ENCODE data around the gene VPS35.

VPS35 gene

DNA sequence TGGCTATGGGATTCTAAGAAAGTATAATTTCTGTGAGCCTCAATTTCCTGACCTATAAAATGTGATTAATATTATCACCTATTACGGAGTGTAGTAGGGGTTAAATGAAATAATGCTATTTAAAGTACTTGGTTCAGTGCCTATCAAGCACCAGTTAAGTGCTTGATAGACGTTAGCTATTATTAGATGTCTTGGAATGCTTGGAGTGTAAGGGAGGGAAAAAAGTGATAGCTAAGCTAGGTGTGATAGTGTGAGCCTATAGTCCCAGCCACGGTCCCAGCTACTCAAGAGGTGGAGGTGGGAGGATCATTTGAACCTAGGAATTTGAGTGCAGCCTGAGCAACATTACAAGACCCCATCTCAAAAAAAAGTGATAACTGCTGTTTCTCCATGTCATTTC lies 8.0 kb upstream of the VPS35 start:
- TF ChIP-seq, protein P1, sequence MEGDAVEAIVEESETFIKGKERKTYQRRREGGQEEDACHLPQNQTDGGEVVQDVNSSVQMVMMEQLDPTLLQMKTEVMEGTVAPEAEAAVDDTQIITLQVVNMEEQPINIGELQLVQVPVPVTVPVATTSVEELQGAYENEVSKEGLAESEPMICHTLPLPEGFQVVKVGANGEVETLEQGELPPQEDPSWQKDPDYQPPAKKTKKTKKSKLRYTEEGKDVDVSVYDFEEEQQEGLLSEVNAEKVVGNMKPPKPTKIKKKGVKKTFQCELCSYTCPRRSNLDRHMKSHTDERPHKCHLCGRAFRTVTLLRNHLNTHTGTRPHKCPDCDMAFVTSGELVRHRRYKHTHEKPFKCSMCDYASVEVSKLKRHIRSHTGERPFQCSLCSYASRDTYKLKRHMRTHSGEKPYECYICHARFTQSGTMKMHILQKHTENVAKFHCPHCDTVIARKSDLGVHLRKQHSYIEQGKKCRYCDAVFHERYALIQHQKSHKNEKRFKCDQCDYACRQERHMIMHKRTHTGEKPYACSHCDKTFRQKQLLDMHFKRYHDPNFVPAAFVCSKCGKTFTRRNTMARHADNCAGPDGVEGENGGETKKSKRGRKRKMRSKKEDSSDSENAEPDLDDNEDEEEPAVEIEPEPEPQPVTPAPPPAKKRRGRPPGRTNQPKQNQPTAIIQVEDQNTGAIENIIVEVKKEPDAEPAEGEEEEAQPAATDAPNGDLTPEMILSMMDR (conservative IDR thresholded peaks at IDR 0.05) = no peak
- TF ChIP-seq ZFX (IDR thresholded peaks at IDR 0.05) = no peak

DNA sequence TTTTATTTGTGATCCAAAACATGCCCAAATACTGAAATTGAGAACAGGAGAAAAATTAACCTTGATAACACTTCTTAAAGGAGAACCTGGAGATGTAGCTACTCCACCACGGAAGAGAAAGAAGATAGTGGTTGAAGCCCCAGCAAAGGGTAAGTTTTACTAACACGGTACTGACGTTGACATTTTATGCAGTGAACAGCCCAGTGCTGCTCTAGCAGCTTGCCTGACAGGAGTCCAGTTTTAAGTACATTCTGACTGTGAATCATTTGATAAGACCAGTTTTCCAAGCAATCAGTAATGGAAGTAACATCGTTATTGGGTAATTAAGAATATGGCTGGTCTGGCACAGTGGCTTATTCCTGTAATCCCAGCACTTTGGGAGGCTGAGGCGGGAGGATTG lies 7.0 kb upstream of the VPS35 start:
- no peak overlapping the region for H3K27ac ChIP-seq
- TF ChIP-seq ZFX (IDR thresholded peaks at IDR 0.05) = no peak
- TF ChIP-seq, protein P1 (conservative IDR thresholded peaks at IDR 0.05) = no peak

More for the DNA sequence above, 8.0 kb upstream of the VPS35 start:
- H3K27ac ChIP-seq = no peak overlapping the region

DNA sequence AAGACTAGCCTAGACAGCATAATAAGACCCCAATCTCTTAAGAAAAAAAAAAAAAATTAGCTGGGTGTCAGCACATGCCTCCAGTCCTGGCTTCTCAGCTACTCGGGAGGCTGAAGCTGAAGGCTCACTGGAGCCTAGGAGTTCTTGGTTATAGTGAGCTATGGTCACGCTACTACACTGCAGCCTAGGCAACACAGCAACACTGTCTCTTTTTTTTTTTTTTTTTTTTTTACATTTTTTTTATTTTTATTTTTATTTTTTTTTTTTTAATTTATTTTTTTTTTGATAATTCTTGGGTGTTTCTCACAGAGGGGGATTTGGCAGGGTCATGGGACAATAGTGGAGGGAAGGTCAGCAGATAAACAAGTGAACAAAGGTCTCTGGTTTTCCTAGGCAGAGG lies 4.6 kb upstream of the VPS35 start:
- no peak for TF ChIP-seq ZFX (IDR thresholded peaks at IDR 0.05)
- TF ChIP-seq, protein P1 (conservative IDR thresholded peaks at IDR 0.05) = no peak
- no peak overlapping the region for H3K27ac ChIP-seq

DNA sequence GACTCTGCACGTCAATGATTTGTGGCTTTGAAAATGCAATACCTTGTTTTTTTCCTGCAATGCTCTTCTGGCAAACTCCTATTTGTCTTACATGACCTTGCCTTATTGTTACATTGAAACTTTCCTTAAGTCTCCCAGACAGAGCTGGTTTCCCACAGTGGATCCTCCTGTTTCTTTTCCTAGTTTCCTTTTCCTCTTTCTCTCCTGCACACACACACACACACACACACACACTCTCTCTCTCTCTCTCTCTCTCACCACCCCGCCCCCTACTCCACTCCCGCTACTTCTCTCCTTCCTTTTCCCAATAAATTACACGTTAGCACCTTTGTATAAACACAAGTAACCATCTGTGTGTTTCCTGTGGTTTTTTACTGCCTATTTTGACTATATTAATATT lies 2.7 kb upstream of the VPS35 start:
- no peak overlapping the region for H3K27ac ChIP-seq
- no peak for TF ChIP-seq ZFX (IDR thresholded peaks at IDR 0.05)
- TF ChIP-seq, protein P1 (conservative IDR thresholded peaks at IDR 0.05) = no peak

DNA sequence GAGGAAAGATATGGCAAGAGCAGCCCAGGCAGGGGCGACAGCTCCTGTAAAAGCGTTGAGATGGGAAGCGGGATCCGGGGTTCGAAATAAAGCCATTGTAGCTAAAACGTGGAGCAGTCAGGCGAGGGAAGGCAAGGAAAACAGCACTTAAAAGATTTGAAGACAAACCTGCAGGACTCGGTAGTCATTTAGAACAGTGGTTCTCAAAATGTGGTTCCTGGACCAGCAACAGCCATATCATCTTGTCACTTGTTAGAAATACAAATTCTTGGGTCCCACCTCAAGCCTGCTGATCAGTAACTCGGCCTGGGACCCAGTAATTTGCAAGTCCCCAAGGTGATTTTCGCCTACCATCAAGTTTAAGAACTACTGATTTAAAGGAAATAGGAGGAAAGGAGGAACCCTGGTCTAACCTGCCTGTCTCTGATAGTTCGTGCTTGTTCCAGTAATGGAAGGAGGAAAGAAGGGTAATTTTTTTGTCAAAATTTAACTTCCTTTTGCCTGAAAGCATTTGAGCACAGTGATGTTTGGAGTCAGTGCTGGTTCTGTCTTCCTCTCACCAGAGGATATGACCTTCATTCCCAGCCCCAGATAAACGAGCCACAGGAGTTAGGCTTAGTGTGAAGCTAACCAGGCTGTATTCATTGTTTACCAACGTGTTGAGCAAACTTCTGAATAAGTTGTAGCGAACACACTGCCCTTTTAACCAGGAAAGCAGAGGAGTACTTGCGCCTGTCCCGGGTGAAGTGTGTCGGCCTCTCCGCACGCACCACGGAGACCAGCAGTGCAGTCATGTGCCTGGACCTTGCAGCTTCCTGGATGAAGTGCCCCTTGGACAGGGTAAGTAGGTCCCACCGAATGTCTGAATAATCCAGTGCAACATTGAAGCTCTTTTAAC lies 1.6 kb upstream of the VPS35 start:
- TF ChIP-seq, protein P1 (conservative IDR thresholded peaks at IDR 0.05) = peak; percentile 46
- no peak for TF ChIP-seq ZFX (IDR thresholded peaks at IDR 0.05)

DNA sequence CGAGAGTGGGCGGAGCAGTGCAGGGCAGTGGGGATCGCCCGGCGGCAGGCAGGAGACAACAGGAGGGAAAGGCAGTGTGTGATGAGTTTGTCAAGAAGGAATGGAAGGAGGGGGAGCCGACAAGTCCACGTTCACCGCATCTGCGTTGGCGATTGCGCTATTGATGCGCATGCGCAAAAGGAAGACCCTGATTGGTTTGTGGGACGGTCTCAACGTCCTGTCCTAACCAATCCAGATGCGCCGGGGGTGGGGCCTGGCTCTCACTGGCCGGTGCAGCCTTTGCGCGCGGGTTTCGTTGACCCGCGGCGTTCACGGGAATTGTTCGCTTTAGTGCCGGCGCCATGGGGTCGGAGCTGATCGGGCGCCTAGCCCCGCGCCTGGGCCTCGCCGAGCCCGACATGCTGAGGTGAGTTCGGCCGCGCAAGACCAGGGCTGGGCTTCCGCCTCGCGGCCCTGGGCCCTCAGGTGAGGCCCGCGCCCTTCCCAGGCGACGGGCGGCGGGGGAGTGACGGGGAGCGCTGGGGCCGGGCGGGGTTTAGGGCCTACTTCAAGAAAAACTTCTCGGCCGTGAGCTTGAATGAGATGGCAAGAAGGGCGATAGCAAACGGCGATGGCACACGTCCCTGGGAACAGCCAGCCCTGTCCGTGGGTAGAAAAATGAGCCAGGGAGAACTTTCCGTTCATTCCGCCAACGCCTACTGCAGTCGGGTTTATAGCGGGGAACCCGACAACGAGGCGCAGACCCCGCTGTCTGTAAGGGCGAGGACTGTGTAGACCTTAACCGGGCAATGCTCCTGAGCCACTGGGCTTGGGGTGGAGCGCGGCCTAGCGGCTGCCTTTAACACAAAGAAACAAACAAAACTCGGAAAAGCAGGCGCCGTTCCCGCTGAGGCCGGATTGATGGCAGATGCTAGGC lies 645 bp upstream of the VPS35 start, which contains the start of gene ORC6:
Gene ORC6 (plus strand): TSS at position 295 of the 916 bp plus-strand sequence. CDS start 47 bp downstream, at position 342.
- TF ChIP-seq, protein P1 (conservative IDR thresholded peaks at IDR 0.05) = peak; percentile 76
- TF ChIP-seq ZFX (IDR thresholded peaks at IDR 0.05) = peak; percentile 93
- H3K27ac ChIP-seq = peak within 1 kb of the TSS; percentile 83

More for the DNA sequence above, 1.6 kb upstream of the VPS35 start:
- H3K27ac ChIP-seq = peak overlapping the region; percentile 83

All from C4-2B (cell line).